OCI-LY1 (cell line): ENCODE results near the gene STRIP1.

Experiments
- CTCF ChIP-seq: fragments of 200-600 bp; sonication (generic), shearing (Covaris generic); IDR thresholded peaks from 2 replicates; pipeline ENCODE4 v1.5.1; 2017; ENCODE audit warnings: mild to moderate bottlenecking, antibody characterized with exemption, low read length, moderate library complexity, mixed read lengths
- EZH2 ChIP-seq: fragments of 200-600 bp; sonication (generic), shearing (Covaris generic); IDR thresholded peaks from 2 replicates; pipeline ENCODE4 v1.8.0; 2017; ENCODE audit warnings: borderline replicate concordance, mixed run types, mild to moderate bottlenecking, antibody characterized with exemption, low read length, moderate library complexity, mixed read lengths

GRCh38 chr1:110091791-110092190 is 57.4 kb downstream of the STRIP1 start:
- TF ChIP-seq CTCF (no peak), EZH2 (no peak)
